Astrocyte (in vitro differentiated cells and primary cell): Measurements from ENCODE around the gene BNIP2. TPM values are rescaled to one million over a fixed set of nuclear protein-coding genes. Genes with fewer than 3 reads are reported as not detected.

ENCODE experiments used
- DNase-seq: peaks from one replicate; pipeline ENCODE4 v3.0.0-alpha.2; 2010; ENCODE audit warnings: low read depth
- FAIRE-seq: peaks from 2 replicates; lab custom pipeline; 2011; peaks lifted over from hg19 to GRCh38; lab: Jason Lieb, UNC
- H2AFZ ChIP-seq: 2 replicates; pipeline ENCODE4 v1.6.0; 2012; ENCODE audit warnings: low read depth, low read length, inconsistent platforms
- H3K27ac ChIP-seq: 2 replicates; pipeline ENCODE4 v1.5.1; 2011; ENCODE audit warnings: low read depth, low read length, inconsistent platforms
- H3K27me3 ChIP-seq: 2 replicates; pipeline ENCODE4 v1.6.0; 2011; ENCODE audit warnings: low read length, inconsistent platforms; ENCODE audit not compliant: insufficient read depth
- H3K36me3 ChIP-seq: 2 replicates; pipeline ENCODE4 v1.5.1; 2011; ENCODE audit warnings: low read length, inconsistent platforms; ENCODE audit not compliant: insufficient read depth
- H3K4me1 ChIP-seq: 2 replicates; pipeline ENCODE4 v1.5.1; 2011; ENCODE audit warnings: low read length, inconsistent platforms; ENCODE audit not compliant: insufficient read depth
- H3K4me2 ChIP-seq: 2 replicates; pipeline ENCODE4 v1.6.0; 2012; ENCODE audit warnings: low read length, inconsistent platforms
- H3K4me3 ChIP-seq: 2 replicates; pipeline ENCODE4 v1.5.1; 2011; ENCODE audit warnings: low read depth, mild to moderate bottlenecking, low read length, inconsistent platforms; ENCODE audit not compliant: insufficient read depth
- H3K79me2 ChIP-seq: 2 replicates; pipeline ENCODE4 v1.6.0; 2012; ENCODE audit warnings: mild to moderate bottlenecking, low read length, inconsistent platforms; ENCODE audit not compliant: insufficient read depth
- H3K9ac ChIP-seq: 2 replicates; pipeline ENCODE4 v1.6.0; 2012; ENCODE audit warnings: mild to moderate bottlenecking, low read length, inconsistent platforms
- H3K9me3 ChIP-seq: 2 replicates; pipeline ENCODE4 v1.5.1; 2012; ENCODE audit warnings: low read depth, mild to moderate bottlenecking, low read length, inconsistent platforms; ENCODE audit not compliant: insufficient read depth
- H4K20me1 ChIP-seq: 2 replicates; pipeline ENCODE4 v1.6.0; 2012; ENCODE audit warnings: low read length, inconsistent platforms; ENCODE audit not compliant: insufficient read depth
- H3K27ac Mint-ChIP-seq: one replicate; pipeline ENCODE4 v1.8.0; 2021; ENCODE audit warnings: mild to moderate bottlenecking, mixed read lengths; ENCODE audit not compliant: unreplicated experiment
- H3K27me3 Mint-ChIP-seq: one replicate; pipeline ENCODE4 v1.8.0; 2021; ENCODE audit warnings: low read depth, mixed read lengths; ENCODE audit not compliant: unreplicated experiment
- H3K36me3 Mint-ChIP-seq: one replicate; pipeline ENCODE4 v1.8.0; 2021; ENCODE audit warnings: low read depth, mixed read lengths; ENCODE audit not compliant: unreplicated experiment
- H3K4me1 Mint-ChIP-seq: one replicate; pipeline ENCODE4 v1.8.0; 2021; ENCODE audit warnings: low read depth, mixed read lengths; ENCODE audit not compliant: unreplicated experiment
- H3K4me3 Mint-ChIP-seq: one replicate; pipeline ENCODE4 v1.8.0; 2021; ENCODE audit warnings: mild to moderate bottlenecking, moderate library complexity, mixed read lengths; ENCODE audit not compliant: unreplicated experiment
- H3K9me3 Mint-ChIP-seq: one replicate; pipeline ENCODE4 v1.8.0; 2021; ENCODE audit warnings: mild to moderate bottlenecking, mixed read lengths; ENCODE audit not compliant: unreplicated experiment
- EZH2 ChIP-seq: IDR thresholded peaks from 2 replicates; pipeline ENCODE4 v1.6.1; 2012; ENCODE audit warnings: mild to moderate bottlenecking, low read length, inconsistent platforms; ENCODE audit not compliant: insufficient read depth
- total RNA-seq: library from RNA; stranded (reverse); gene quantifications from 2 replicates; pipeline ENCODE4 v1.2.1, GENCODE V29; 2021
- TF ChIP-seq, protein P1 (sequence below): IDR thresholded peaks from 2 replicates; pipeline ENCODE4 v1.5.1; 2011; ENCODE audit warnings: low read depth, mild to moderate bottlenecking, inconsistent platforms, low read length, moderate library complexity; ENCODE audit not compliant: insufficient read depth

The BNIP2 gene
- total RNA-seq, 1 donor from 2014 or later: 73.1 TPM

DNA sequence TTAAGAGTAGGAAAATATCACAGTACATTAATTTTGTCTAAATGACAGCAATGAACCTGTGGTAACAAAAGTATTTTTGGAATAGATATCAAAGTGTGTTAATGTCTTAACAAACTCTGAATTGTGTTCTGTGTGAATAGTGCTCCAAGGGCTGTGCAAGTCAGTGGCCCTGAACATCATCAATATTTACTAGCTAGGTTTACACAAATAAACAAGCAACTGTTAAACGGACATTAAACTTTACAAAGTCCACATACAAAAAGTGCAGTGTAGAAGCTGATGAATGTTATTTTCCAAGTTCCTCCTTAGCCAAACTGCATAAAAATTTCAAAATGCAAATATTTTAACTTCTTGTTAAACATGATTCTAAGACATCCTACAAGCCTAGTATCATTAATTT lies 29.8 kb downstream of the BNIP2 start:
- H3K9me3 ChIP-seq: no peaks in the 10 kb centered on the region
- Mint-ChIP-seq H3K36me3 (peaks cover 7% of the 10 kb centered on the region), H3K27me3 (no peaks in the 10 kb centered on the region), H3K4me3 (no peak overlapping the region), H3K27ac (no peak overlapping the region), H3K4me1 (no peaks in the 10 kb centered on the region), H3K9me3 (no peaks in the 10 kb centered on the region)
- H3K79me2 ChIP-seq: peaks cover 30% of the 10 kb centered on the region
- no peak overlapping the region for H3K4me3 ChIP-seq
- H2AFZ ChIP-seq: no peak overlapping the region
- DNase-seq (no peak), FAIRE-seq (no peak)
- H3K36me3 ChIP-seq: peaks cover 35% of the 10 kb centered on the region
- no peak overlapping the region for H3K9ac ChIP-seq
- peaks cover 9% of the 10 kb centered on the region for H3K4me1 ChIP-seq
- H3K27me3 ChIP-seq: no peaks in the 10 kb centered on the region
- H4K20me1 ChIP-seq: peaks cover 31% of the 10 kb centered on the region
- TF ChIP-seq, protein P1, sequence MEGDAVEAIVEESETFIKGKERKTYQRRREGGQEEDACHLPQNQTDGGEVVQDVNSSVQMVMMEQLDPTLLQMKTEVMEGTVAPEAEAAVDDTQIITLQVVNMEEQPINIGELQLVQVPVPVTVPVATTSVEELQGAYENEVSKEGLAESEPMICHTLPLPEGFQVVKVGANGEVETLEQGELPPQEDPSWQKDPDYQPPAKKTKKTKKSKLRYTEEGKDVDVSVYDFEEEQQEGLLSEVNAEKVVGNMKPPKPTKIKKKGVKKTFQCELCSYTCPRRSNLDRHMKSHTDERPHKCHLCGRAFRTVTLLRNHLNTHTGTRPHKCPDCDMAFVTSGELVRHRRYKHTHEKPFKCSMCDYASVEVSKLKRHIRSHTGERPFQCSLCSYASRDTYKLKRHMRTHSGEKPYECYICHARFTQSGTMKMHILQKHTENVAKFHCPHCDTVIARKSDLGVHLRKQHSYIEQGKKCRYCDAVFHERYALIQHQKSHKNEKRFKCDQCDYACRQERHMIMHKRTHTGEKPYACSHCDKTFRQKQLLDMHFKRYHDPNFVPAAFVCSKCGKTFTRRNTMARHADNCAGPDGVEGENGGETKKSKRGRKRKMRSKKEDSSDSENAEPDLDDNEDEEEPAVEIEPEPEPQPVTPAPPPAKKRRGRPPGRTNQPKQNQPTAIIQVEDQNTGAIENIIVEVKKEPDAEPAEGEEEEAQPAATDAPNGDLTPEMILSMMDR: no peak
- no peak for TF ChIP-seq EZH2
- H3K27ac ChIP-seq: no peak overlapping the region
- no peak overlapping the region for H3K4me2 ChIP-seq

DNA sequence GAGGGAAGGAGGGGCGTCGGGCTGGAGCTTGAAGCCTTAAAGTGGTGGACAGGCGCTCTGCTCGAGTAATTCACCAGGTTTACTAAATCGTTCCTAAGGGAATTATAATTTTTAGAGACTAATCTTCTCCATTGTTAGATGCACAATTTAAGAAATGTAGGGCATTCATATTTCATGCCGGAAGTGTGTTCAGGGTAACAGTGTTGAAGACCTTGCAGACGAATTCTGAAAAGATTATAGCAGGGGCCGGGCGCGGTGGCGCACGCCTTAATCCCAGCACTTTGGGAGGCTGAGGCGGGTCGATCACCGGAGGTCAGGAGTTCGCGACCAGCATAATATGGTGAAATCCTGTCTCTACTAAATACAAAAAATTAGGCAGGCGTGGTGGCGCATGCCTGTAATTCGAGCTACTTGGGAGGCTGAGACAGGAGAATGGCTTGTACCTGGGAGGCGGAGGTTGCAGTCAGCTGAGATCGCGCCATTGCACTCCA lies 31.4 kb downstream of the BNIP2 start:
- Histone ChIP-seq H3K27ac (no peak overlapping the region), H3K27me3 (no peaks in the 10 kb centered on the region), H3K4me2 (peak overlapping the region; percentile 84), H3K9me3 (no peaks in the 10 kb centered on the region), H4K20me1 (peaks cover 40% of the 10 kb centered on the region), H3K4me1 (peaks cover 9% of the 10 kb centered on the region), H3K79me2 (peaks cover 46% of the 10 kb centered on the region), H3K4me3 (peak overlapping the region; percentile 87), H3K36me3 (peaks cover 20% of the 10 kb centered on the region), H3K9ac (peak overlapping the region; percentile 91), H2AFZ (no peak overlapping the region)
- peak; percentile 60 for FAIRE-seq
- no peak overlapping the region for H3K27ac Mint-ChIP-seq
- no peaks in the 10 kb centered on the region for H3K27me3 Mint-ChIP-seq
- DNase-seq: no peak
- H3K4me1 Mint-ChIP-seq: no peaks in the 10 kb centered on the region
- no peak overlapping the region for H3K4me3 Mint-ChIP-seq
- H3K9me3 Mint-ChIP-seq: peaks cover 2% of the 10 kb centered on the region
- no peak for TF ChIP-seq EZH2
- TF ChIP-seq, protein P1: no peak
- H3K36me3 Mint-ChIP-seq: peaks cover 7% of the 10 kb centered on the region

DNA sequence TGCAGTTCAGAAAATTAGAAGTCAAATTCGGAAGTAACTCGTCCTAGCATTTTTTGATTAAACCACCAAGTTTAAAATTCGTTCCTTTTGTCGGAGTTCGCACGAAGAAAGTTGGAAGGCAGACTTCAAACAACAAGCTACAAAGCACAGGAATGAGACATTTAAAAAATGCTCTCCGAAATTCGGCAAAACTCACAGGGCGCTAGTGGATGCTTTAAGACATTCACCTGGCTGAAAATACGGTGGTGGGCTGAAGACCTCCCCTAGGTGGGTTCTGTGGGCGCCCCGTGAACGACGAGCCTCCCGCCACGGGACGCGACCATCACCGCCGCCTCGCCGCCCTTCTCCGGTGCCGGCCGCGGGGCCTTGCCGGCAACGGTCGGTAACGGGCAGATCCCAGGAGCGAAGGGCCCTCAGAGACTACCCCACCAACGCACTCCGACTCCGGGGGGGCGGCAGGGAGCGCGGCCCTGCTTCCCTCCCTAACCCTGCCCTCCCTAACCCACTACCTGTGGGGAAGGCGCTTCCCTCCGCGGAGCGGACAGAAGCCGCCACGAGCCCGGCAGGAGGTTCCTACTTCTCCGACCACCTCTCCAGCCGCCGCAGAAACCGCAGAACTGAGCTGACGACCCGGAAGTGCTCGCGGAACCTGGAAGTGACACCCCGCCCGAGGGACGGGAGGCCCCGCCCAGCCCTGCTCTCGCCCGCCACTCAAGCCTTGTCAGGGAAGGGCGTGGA lies 32.1 kb downstream of the BNIP2 start, which contains the start of gene GTF2A2:
GTF2A2 (minus strand) TSS at position 619 of the 738 bp plus-strand sequence. CDS start 5,238 bp downstream, outside the sequence.
- H3K27ac ChIP-seq: peak within 1 kb of the TSS; percentile 59
- no peak for FAIRE-seq

More for the DNA sequence above, 32.1 kb downstream of the BNIP2 start, which contains the start of gene GTF2A2:
- Mint-ChIP-seq H3K36me3 (peaks cover 7% of the 10 kb centered on the region), H3K4me3 (no peak within 1 kb of the TSS), H3K27ac (peak within 1 kb of the TSS; percentile 79), H3K27me3 (no peaks in the 10 kb centered on the region), H3K4me1 (no peaks in the 10 kb centered on the region), H3K9me3 (peaks cover 2% of the 10 kb centered on the region)
- Histone ChIP-seq H3K4me1 (peaks cover 9% of the 10 kb centered on the region), H3K4me2 (peak within 1 kb of the TSS; percentile 84), H3K27me3 (no peaks in the 10 kb centered on the region), H3K4me3 (peak within 1 kb of the TSS; percentile 87), H4K20me1 (peaks cover 43% of the 10 kb centered on the region), H2AFZ (peak within 1 kb of the TSS; percentile 76), H3K9me3 (no peaks in the 10 kb centered on the region), H3K79me2 (peaks cover 53% of the 10 kb centered on the region), H3K36me3 (peaks cover 16% of the 10 kb centered on the region), H3K9ac (peak within 1 kb of the TSS; percentile 91)
- TF ChIP-seq, protein P1: no peak
- TF ChIP-seq EZH2: no peak
- DNase-seq: peak; percentile 86
